ENCODE data around the gene MMS19. TPM values are rescaled to one million over a fixed set of nuclear protein-coding genes. Genes with fewer than 3 reads are reported as not detected.
"Not testable (repeated sequence)": the region's sequence is repeated elsewhere in the genome, so short reads cannot be mapped to it uniquely, and the experiment has no call there.

The MMS19 gene
- total RNA-seq, 1 donor from 2014 or later = 66.2 TPM

GRCh38 chr10:97502916-97503315, 4.7 kb upstream of the MMS19 start:
- no peak for DNase-seq (ENCODE audit: low spot score)

GRCh38 chr10:97500297-97500575, 2.0 kb upstream of the MMS19 start:
- no peak for DNase-seq (ENCODE audit: low spot score)

GRCh38 chr10:97499561-97500296, 1.5 kb upstream of the MMS19 start:
- peak; percentile 69 for DNase-seq (ENCODE audit: low spot score)

GRCh38 chr10:97498841-97499560, 779 bp upstream of the MMS19 start, which contains the start of gene UBTD1:
TSS of gene UBTD1 (plus strand) at chr10:97498924. CDS start at chr10:97499204, 280 bp downstream.
- DNase-seq (ENCODE audit: low spot score) = peak; percentile 55

GRCh38 chr10:97497572-97498075, 598 bp downstream of the MMS19 start:
- peak; percentile 90 for DNase-seq (ENCODE audit: low spot score)

- no peak for DNase-seq (ENCODE audit: low spot score)
Measured at GRCh38 chr10:97494863-97495506, 3.2 kb downstream of the MMS19 start.

- DNase-seq (ENCODE audit: low spot score) = no peak
Measured at GRCh38 chr10:97494151-97494550, 4.1 kb downstream of the MMS19 start.

- DNase-seq (ENCODE audit: low spot score) = no peak
Measured at GRCh38 chr10:97490592-97490991, 7.6 kb downstream of the MMS19 start.

GRCh38 chr10:97485647-97486281, 12.5 kb downstream of the MMS19 start:
- DNase-seq (ENCODE audit: low spot score) = no peak

GRCh38 chr10:97483921-97484320, 14.3 kb downstream of the MMS19 start:
- DNase-seq (ENCODE audit: low spot score) = no peak

GRCh38 chr10:97483506-97483905, 14.7 kb downstream of the MMS19 start:
- peak; percentile 17 for DNase-seq (ENCODE audit: low spot score)

- DNase-seq (ENCODE audit: low spot score) = no peak
Measured at GRCh38 chr10:97482381-97482780, 15.8 kb downstream of the MMS19 start.

- no peak for DNase-seq (ENCODE audit: low spot score)
Measured at GRCh38 chr10:97481071-97481470, 17.2 kb downstream of the MMS19 start.

- no peak for DNase-seq (ENCODE audit: low spot score)
Measured at GRCh38 chr10:97479939-97480338, 18.3 kb downstream of the MMS19 start.

- DNase-seq (ENCODE audit: low spot score) = not testable (repeated sequence)
Measured at GRCh38 chr10:97479410-97479809, 18.8 kb downstream of the MMS19 start.

- no peak for DNase-seq (ENCODE audit: low spot score)
Measured at GRCh38 chr10:97475936-97476594, 22.2 kb downstream of the MMS19 start.

- no peak for DNase-seq (ENCODE audit: low spot score)
Measured at GRCh38 chr10:97474918-97475317, 23.3 kb downstream of the MMS19 start.

- DNase-seq (ENCODE audit: low spot score) = not testable (repeated sequence)
Measured at GRCh38 chr10:97468781-97469180, 29.4 kb downstream of the MMS19 start.

- DNase-seq (ENCODE audit: low spot score) = no peak
Measured at GRCh38 chr10:97468162-97468561, 30.1 kb downstream of the MMS19 start.

- DNase-seq (ENCODE audit: low spot score) = no peak
Measured at GRCh38 chr10:97466755-97467154, 31.5 kb downstream of the MMS19 start.

GRCh38 chr10:97465982-97466381, 32.2 kb downstream of the MMS19 start:
- DNase-seq (ENCODE audit: low spot score) = no peak

All from umbilical cord (tissue), 2 donors.